GM12872 (cell line): ENCODE data around the gene SUSD2.

Experiments used
- TF ChIP-seq, protein P1 (sequence below): IDR thresholded peaks from 3 replicates; pipeline ENCODE4 v1.5.1; 2011; ENCODE audit warnings: low read depth, mild to moderate bottlenecking, low read length, moderate library complexity; ENCODE audit not compliant: insufficient read depth

Gene SUSD2

DNA sequence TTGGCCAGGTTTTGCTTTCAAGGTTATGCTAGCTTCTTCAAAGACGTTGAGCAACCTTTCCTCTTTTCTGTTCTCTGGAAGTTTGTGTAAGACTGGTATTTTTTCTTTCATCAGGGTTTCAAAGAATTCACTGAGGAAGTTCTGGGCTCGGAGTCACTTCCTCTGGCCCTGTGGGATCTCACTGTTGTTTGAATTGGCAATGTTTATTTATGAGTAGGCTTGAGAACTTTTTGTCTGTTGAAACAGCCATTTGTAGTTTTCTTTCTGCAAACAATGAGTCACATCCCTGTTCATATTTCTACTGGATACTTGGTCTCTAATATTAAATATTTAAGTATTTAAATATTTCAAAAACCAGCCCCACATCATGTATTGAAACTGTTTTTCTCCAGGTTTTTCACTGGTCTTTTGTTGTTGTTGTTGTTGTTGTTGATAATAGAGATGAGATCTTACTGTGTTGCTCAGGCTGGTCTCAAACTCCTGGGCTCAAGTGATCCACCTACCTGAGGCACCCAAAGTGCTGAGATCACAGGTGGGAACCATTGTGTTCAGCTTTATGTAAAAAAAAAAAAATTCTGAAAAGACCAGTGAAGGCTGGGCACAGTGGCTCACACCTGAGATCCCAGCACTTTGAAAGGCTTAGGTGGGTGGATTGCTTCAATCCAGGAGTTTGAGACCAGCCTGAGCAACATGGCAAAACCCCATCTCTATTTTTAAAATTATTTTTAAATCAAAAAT lies 26.9 kb downstream of the SUSD2 start:
- TF ChIP-seq, protein P1, sequence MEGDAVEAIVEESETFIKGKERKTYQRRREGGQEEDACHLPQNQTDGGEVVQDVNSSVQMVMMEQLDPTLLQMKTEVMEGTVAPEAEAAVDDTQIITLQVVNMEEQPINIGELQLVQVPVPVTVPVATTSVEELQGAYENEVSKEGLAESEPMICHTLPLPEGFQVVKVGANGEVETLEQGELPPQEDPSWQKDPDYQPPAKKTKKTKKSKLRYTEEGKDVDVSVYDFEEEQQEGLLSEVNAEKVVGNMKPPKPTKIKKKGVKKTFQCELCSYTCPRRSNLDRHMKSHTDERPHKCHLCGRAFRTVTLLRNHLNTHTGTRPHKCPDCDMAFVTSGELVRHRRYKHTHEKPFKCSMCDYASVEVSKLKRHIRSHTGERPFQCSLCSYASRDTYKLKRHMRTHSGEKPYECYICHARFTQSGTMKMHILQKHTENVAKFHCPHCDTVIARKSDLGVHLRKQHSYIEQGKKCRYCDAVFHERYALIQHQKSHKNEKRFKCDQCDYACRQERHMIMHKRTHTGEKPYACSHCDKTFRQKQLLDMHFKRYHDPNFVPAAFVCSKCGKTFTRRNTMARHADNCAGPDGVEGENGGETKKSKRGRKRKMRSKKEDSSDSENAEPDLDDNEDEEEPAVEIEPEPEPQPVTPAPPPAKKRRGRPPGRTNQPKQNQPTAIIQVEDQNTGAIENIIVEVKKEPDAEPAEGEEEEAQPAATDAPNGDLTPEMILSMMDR: no peak

DNA sequence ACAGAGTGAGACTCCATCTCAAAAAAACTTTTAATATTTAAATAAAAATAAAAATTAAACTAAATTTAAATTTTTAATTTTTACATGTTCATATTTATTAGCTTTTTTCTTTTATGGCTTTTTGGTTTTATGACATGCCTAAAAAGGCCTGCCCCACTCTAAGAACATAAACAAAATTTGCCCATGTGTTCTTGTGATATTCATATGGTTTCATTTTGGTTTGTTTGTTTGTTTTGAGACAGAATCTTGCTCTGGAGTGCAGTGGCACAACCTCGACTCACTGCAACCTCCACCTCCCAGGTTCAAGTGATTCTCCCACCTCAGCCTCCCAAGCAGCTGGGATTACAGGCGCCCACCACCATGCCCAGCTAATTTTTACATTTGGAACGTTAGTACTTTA lies 27.7 kb downstream of the SUSD2 start:
- TF ChIP-seq, protein P1: no peak

DNA sequence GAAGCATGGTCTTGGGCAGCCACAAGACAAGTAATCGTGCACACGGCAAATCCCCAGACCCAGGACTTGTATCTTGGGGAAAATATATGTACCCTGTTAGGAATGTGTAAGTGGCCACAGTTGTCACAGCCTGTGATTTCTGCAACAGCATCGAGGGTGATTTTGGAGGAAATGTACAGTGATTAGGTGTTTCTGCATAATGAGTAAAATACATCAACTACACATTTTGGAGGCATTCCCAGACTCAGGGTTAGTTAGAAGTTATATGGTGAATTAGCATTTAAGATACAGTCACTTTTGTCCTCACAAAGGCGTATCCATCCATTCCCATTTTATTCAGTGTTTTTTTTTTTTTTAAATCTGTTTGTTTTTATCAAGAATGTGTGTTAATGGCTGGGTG lies 28.4 kb downstream of the SUSD2 start:
- TF ChIP-seq, protein P1: no peak

- TF ChIP-seq, protein P1: no peak
Measured at GRCh38 chr22:24214467-24215285, 33.4 kb downstream of the SUSD2 start.

DNA sequence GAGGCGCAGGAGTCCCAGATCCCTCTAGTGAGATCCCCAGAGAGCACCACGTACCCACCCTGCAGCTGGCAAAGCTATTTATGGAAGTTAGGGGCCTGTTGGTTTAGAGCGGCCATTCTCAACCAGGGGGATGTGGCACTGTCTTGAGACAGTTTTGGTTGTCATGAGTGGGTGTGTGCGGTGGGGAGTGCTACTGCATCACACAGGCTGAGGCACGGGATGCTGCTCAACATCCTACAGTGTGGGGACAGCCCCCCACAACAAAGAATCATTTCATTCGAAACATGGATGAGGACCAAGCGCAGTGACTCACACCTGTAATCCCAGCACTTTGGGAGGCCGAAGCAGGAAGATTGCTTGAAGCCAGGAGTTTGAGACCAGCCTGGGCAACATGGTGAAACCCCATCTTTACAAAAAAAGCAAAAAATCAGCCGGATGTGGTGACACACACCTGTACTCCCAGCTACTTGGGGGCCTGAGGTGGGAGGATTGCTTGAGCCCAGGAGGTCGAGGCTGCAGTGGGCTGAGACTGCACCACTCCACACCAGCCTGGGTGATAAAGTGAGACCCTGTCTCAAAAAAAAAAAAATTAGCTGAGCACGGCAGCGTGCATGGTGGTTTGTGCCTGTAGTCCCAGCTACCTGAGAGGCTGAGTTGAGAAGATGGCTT lies 35.4 kb downstream of the SUSD2 start:
- TF ChIP-seq, protein P1: no peak

DNA sequence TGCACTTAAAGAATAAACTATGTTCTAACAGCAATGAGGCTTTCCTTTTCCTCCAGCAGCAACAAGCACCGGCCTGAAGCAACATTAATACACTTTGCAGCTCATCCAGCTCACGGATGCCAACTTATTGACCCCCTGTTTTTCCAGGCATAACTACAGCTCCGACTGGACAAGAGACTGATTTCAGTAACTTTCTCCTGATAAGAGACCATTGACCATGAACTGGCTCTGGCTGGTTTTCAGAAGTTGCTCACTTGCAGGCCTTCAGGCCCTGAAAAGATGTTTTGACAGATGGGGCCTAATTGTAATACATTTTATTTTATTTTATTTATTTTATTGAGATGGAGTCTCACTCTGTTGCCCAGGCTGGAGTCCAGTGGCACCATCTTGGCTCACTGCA lies 36.1 kb downstream of the SUSD2 start:
- TF ChIP-seq, protein P1: no peak

- TF ChIP-seq, protein P1: no peak
Measured at GRCh38 chr22:24219750-24220149, 38.5 kb downstream of the SUSD2 start.
